HG03064 (cell line): ENCODE data around the gene ZNF593.

Source experiments
- ATAC-seq: cut with Tn5 transposase; IDR thresholded peaks from one replicate; pipeline ENCODE4 v1.9.1; 2021; ENCODE audit warnings: low read depth; ENCODE audit not compliant: unreplicated experiment

The ZNF593 gene

GRCh38 chr1:26200413-26200812, 30.7 kb downstream of the ZNF593 start:
- ATAC-seq, result no peak

DNA sequence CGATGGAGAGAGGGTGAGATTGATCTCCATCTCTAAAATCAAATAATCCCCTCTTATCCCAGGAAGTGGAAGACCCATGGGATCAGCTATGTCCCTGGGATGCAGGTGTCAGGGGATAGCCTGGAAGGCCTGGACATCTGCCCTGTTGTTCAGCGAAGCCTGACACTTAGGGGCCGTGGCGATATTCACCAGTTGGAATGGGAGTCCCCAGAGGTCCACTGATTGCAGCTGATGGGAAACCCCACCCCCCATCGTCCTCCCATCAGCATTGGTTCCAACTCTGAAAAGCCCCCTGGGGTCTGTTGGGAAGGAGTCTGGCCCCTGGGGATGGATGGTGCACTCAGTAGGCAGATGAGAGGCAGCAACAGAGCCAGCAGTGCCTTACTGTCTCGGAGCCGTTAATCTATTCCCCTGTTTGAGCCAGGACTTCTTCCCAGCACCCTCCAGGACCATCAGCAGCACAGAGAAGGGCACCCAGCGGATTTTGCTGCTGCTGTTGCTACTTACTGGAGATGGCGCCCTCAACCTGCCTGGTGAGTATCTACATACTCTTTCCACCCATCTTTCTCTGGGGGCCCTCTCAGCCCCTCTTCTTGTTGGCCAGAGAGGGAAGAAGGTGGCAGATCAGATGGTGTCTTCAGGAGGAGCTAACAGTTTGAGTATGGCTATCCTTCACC, 34.1 kb downstream of the ZNF593 start:
- ATAC-seq, result no peak

GRCh38 chr1:26210147-26210870, 40.6 kb downstream of the ZNF593 start:
- ATAC-seq, result no peak

GRCh38 chr1:26212726-26213125, 43.0 kb downstream of the ZNF593 start:
- ATAC-seq, result no peak

DNA sequence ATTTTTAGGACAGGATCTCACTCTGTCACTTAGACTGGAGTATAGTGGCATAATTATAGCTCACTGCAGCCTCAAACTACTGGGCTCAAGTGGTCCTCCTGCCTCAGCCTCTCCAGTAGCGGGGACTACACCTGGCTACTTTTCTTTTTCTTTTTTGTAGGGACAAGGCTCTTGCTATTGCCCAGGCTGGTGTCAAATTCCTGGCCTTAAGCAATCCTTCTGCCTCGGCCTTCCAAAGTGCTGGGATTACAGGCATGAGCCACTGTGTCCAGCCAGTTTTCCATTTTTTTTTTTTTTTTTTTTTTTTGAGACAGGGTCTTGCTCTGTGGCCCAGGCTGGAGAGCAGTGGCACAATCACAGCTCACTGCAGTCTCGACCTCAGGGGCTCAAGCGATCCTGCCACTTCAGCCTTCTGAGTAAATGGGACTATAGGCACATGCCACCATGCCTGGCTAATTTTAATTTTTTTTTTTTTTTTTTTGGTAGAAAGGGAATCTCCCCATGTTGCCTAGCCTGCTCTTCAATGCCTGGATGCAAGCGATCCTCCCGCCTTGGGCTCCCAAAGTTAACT, 43.7 kb downstream of the ZNF593 start:
- ATAC-seq, result no peak

- ATAC-seq, result no peak
Measured at GRCh38 chr1:26215246-26215645, 45.5 kb downstream of the ZNF593 start.

DNA sequence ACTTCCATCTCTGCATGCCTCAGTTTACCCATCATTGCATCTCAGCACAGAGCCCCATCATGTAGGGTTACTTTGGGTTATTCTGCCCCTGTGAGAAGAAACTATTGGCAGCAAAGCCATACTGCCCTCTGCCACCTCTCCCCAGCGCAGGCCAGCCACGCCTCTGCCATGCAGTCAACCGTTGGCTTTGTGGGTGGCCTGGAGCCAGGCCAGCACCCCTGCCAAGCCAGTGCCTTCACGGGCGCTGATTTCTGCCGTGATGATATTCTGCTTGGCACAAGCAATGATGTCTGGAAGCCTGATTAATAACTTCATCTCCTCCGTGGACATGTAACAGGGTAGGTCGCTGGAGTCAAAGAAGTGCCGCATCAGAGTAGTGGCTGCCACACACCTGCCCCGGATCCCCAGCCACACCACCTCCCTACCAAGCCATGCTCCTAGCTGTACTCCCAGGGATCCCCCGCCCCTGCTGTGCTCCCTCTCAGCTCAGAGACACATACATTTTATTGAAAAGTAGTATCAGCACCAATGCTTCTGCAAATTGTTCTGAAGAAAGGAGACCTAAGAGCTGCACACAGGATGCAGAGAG, 49.3 kb downstream of the ZNF593 start:
- ATAC-seq, result no peak
